Activated naive CD4-positive, alpha-beta T cell treated with anti-CD3 and anti-CD28 coated beads, Interleukin-2, amount 50 U/mL, for 72 hours (primary cell): ENCODE results near the gene GTF2IRD2. TPM values are rescaled to one million over a fixed set of nuclear protein-coding genes. Genes with fewer than 3 reads are reported as not detected.
"Not testable (repeated sequence)": the region's sequence is repeated elsewhere in the genome, so short reads cannot be mapped to it uniquely, and the experiment has no call there.

ENCODE experiments used
- ATAC-seq, 2 donors: fragments of 150-1000 bp; cut with Tn5 transposase; 2 replicates each; pipeline ENCODE4 v1.10.0; 2021; ENCODE audit warnings: mild to moderate bottlenecking in 2 of 2, moderate library complexity in 2 of 2
- DNase-seq, 2 donors: peaks; one replicate each; pipeline ENCODE4 v3.0.0; 2021 to 2022; ENCODE audit warnings: low spot score in 2 of 2
- H3K27ac Mint-ChIP-seq, 2 donors: one replicate each; pipeline ENCODE4 v1.8.0; 2022; ENCODE audit warnings: mild to moderate bottlenecking in 2 of 2, mixed read lengths in 2 of 2
- H3K36me3 Mint-ChIP-seq, 2 donors: one replicate each; pipeline ENCODE4 v1.8.0; 2022; ENCODE audit warnings: mixed read lengths in 2 of 2
- H3K9me3 Mint-ChIP-seq, 2 donors: one replicate each; pipeline ENCODE4 v1.8.0; 2022; ENCODE audit warnings: mixed read lengths in 2 of 2
- total RNA-seq, 2 donors: library from RNA; stranded (reverse); gene quantifications; one replicate each; pipeline ENCODE4 v1.2.3, GENCODE V29; 2022

GTF2IRD2 gene
- total RNA-seq = 1 to 10 TPM; 1.1 to 6.2 TPM

DNA sequence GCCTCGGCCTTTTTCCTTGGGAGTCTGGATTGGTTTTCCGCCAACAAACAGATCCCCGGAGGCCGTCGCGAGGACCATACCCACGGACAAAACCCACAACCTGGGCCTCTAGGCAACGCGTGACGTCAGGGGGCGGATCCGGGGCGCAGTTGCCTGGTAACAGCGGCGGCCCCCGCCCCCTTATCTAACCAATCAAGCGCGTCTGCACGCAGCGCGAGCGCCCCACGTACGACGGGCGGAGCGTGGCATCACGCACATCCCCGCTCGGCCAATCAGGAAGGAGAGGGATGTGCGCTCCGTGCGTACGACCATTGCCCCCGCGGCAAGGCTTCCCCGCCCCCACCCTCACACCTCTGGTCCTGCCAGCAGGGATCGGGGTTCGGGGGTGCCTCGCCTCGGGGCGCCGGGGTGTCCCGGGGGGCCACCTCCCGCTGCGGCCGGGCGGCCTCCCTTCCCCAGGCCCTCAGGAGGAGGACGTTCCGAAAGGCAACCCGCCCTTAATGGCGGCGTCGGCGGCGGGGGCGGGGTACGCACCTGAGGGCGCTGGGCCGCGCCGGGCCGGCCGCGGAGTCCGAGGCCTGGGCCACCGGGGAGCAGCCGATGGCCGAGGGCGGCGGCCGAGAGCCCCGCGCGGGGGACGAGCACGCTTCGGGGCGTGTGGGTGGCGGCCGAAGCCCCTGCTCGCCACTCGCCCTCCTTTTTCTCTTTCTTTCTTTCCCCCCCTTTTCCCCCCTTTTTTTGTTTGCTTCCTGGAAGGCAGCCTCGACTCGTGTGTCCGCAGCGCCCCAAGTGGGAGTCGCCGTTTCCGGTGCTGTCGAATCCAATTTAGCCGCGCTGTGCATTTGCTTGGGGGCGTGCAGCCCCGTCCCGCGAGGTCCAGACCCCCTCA is at the start of gene GTF2IRD2:
Gene GTF2IRD2, minus strand, starts transcription at position 773 of the 889 bp plus-strand sequence. CDS start 15,227 bp downstream, outside the sequence.
- not testable (repeated sequence) for H3K9me3 Mint-ChIP-seq, H3K36me3 Mint-ChIP-seq, H3K27ac Mint-ChIP-seq, DNase-seq
- peak; percentile 96 to 97 for ATAC-seq

DNA sequence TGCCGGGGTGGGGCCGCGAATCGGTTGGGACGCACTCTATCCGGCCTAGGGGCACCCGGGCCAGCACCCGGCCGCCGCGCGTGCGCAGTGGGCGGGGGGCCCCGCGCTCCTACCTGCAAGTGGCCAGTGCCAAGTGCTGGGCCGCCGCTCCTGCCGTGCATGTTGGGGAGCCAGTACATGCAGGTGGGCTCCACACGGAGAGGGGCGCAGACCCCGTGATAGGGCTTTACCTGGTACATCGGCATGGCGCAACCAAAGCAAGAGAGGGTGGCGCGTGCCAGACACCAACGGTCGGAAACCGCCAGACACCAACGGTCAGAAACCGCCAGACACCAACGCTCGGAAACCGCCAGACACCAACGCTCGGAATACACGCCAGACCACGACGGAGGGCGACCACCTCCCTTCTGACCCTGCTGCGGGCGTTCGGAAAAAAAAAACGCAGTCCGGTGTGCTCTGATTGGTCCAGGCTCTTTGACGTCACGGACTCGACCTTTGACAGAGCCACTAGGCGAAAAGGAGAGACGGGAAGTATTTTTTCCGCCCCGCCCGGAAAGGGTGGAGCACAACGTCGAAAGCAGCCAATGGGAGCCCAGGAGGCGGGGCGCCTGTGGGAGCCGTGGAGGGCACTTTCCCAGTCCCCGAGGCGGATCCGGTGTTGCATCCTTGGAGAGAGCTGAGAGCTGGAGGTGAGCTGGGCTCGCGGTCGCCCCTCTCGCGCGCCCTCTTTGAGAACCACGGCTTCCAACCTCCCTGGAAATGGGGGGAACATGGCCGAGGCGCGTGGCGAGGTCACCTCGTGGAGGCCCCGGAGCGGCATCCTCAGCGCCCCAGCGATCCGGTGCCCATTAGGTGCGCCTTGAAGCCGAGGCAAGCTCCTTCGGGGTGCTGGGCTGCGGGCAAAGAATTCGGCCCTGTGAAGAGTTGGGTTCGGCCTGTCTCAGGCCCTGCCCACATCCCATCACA is 39.0 kb upstream of the GTF2IRD2 start:
- H3K36me3 Mint-ChIP-seq, H3K9me3 Mint-ChIP-seq: not testable (repeated sequence)
- DNase-seq = peak; percentile 81 to 94
- H3K27ac Mint-ChIP-seq = peak overlapping the region; percentile 60 to 79
- peak; percentile 83 to 84 for ATAC-seq

DNA sequence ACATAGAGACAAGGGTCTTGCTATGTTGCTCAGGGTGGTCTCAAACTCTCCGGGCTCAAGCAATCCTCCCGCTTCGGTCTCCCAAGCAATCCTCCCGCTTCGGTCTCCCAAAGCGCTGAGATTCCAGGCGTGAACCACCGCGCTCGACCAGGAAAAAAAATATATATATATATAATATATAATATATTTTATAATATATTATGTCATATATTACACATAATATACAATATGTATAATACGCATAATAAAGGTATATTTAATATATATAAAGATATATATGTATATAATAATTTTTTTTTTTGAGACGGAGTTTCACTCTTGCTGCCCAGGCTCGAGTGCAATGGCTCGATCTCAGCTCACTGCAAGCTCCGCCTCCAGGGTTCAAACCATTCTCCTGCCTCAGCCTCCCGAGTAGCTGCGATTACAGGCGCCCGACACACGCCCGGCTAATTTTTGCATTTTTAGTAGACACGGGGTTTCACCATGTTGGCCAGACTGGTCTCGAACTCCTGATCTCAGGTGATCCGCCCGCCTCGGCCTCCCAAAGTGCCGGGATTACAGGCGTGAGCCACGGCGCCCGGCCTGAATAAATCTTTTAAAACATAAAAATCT is 38.2 kb upstream of the GTF2IRD2 start:
- not testable (repeated sequence) for H3K36me3 Mint-ChIP-seq, H3K27ac Mint-ChIP-seq, H3K9me3 Mint-ChIP-seq, DNase-seq
- peak; percentile 29 to 51 for ATAC-seq

DNA sequence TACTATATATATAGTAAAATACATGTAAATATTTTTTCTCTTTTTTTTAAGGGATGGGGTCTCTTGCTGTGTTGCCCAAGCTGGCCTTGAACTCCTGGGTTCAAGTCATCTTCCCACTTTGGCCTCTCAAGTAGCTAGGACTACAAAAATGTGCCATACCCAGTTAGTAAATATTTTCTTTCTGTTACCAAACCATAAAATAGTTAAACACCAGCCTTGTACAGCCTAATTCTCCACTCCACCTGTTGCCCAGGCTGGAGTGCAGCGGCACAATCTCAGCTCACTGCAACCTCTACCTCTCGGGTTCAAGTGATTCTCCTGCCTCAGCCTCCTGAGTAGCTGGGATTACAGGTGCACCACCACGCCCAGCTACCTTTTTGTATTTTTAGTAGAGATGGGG is 33.9 kb upstream of the GTF2IRD2 start:
- H3K27ac Mint-ChIP-seq, DNase-seq, ATAC-seq, H3K9me3 Mint-ChIP-seq, H3K36me3 Mint-ChIP-seq: not testable (repeated sequence)

DNA sequence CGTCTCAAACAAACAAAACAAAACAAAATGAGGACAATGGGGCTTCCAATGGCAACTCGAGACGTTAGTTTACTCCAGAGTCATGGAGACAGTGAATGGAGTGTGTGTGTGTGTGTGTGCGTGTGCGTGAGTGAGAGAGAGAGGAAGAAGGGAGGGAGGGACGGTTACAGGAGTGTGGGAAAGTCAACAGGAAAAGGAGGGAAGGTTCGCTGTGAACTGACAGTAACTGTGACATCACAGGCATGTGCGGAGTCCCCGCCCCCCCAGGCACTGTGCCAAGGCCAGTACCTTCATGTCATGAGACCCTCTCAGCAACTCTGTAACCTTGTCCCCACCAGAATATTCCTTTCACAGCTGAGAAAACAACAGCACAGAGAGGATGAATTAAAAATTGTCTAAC is 30.7 kb upstream of the GTF2IRD2 start:
- H3K36me3 Mint-ChIP-seq, ATAC-seq, H3K27ac Mint-ChIP-seq, H3K9me3 Mint-ChIP-seq, DNase-seq: not testable (repeated sequence)

DNA sequence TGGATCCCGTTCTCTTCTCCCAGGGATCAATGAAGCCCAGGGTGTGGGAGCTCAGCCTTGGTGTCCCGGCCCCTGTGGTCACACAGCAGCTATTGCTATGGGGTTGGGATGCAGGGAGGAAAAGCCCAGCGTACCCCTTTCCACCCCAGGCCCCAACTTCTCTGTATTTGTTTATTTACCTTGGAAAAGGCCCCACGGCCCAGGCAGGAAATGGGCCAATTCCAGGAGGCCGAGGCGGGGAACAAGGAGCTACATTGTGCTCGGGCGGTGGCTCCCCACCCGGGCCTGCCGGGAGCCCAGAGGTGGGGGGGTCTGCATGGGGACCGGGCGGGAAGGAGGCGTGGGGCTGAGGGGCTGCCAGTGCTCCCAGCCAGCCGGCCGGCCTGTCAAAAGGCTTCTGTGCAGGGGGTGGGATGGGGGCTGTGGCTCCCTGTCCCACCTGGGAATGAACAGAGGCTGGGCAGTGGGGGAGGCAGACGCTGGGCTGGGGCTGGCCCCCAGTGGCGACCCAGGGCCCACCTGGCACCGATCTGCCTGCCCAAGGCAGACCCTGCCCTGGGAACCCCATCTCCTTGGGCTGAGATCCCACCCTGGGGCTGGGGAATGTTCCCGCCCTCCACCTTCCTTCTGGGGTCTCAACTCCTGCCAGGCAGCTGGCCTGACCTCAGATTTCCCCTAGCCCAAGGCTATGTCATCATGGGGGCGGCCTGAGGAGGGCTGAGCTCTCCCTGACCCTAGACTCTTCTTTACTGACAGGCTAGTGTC is 23.5 kb upstream of the GTF2IRD2 start:
- peak; percentile 18 to 28 for ATAC-seq
- H3K9me3 Mint-ChIP-seq, DNase-seq, H3K36me3 Mint-ChIP-seq, H3K27ac Mint-ChIP-seq: not testable (repeated sequence)

DNA sequence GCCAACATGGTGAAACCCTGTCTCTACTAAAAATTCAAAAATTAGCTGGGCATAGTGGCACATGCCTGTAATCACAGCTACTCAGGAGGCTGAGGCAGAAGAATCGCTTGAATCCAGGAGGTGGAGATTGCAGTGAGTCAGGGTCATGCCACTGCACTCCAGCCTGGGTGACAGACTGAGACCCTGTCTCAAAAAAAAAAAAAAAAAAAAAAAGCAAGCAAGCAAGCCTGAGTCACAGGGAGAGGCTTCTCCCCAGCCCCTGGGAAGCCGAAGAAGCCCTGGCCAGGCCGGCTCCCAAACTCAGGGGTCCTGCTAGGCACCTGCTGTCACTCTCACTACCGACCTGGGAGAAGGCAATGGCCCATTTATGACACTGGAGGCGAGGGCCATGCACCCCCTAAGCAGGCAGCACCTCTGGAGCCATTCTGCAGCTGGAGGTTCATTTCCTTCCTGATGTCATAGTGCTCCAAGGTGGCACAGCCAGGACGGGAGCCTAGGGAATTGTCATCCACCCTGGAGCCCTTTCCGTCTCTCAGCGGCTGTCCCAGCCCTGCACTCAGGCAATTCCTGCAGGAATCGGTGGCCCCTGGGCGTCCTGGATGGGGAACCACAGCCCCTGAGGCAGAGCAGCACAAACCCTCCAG is 22.8 kb upstream of the GTF2IRD2 start:
- peak in 1 of 2 donors; percentile 31 for ATAC-seq
- not testable (repeated sequence) for DNase-seq

DNA sequence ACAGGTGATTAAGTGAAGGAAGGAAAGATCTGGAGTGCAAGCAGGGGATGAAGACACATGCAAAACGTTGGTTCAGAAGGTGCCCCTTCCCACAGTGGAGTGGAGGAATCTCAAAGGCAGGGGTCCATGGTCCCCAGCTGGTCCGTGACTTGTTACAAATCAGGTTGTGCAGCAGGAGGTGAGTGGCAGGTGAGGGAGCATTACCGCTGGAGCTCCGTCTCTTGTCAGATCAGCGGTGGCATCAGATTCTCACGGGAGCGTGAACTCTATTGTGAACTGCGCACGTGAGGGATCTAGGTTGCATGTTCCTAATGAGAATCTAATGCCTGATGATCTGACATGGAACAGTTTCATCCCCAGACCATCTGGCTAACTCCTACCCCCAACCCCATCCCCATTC is 21.1 kb upstream of the GTF2IRD2 start:
- ATAC-seq, H3K9me3 Mint-ChIP-seq, DNase-seq: not testable (repeated sequence)

More for the DNA sequence above, 22.8 kb upstream of the GTF2IRD2 start:
- not testable (repeated sequence) for H3K27ac Mint-ChIP-seq, H3K36me3 Mint-ChIP-seq, H3K9me3 Mint-ChIP-seq

DNA sequence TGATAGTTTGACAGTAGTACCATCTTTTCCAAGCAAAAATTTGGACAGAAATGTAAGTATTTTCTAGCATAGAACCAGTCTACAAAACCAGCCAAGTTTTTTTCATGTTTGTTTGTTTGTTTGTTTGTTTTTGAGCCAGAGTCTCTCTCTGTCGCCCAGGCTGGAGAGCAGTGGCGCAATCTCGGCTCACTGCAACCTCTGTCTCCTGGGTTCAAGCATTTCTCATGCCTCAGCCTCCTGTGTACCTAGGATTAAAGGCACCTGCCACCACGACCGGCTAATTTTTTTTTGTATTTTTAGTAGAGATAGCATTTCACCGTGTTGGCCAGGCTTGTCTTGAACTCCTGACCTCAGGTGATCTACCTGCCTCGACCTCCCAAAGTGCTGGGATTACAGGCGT is 14.4 kb upstream of the GTF2IRD2 start:
- H3K36me3 Mint-ChIP-seq, DNase-seq, H3K27ac Mint-ChIP-seq, H3K9me3 Mint-ChIP-seq: not testable (repeated sequence)
- peak in 1 of 2 donors; percentile 26 for ATAC-seq

More for the DNA sequence above, 21.1 kb upstream of the GTF2IRD2 start:
- H3K27ac Mint-ChIP-seq, H3K36me3 Mint-ChIP-seq: not testable (repeated sequence)

DNA sequence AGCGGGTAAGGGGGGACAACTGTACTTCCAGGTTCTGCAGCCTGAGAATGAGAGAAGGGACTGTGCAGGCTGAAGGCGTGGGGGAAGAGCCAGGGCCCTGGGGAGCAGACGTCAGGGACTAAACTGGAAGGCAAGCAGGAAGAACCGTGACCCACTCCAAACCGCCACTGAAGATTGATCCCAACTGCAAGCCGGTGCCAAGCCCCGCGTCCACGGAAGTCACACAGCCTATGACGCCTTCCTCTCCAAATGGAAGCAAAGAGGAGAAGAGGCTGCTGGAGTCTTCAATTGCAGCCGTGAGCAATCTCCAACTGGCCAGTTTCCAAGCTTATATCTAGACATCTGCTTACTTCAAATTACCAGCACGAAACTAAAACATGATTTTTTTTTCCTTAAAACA is 1.6 kb downstream of the GTF2IRD2 start:
- not testable (repeated sequence) for H3K9me3 Mint-ChIP-seq, H3K36me3 Mint-ChIP-seq, DNase-seq, H3K27ac Mint-ChIP-seq, ATAC-seq

DNA sequence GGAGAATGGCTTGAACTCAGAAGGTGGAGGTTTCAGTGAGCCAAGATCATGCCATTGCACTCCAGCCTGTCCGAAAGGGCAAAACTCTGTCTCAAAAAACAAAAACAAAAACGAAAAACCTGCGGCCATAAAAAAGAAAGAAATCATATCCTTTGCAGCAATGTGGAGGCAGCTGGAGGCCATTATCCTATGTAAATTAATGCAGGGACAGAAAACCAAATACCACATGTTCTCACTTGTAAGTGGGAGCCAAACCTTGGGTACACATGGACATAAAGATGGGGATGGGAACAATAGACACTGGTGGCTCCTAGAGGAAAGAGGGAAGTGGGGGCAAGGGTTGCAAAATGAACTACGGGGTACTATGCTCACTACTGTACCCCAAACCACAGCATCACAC is 21.0 kb downstream of the GTF2IRD2 start:
- not testable (repeated sequence) for H3K9me3 Mint-ChIP-seq, H3K27ac Mint-ChIP-seq, DNase-seq, H3K36me3 Mint-ChIP-seq, ATAC-seq

DNA sequence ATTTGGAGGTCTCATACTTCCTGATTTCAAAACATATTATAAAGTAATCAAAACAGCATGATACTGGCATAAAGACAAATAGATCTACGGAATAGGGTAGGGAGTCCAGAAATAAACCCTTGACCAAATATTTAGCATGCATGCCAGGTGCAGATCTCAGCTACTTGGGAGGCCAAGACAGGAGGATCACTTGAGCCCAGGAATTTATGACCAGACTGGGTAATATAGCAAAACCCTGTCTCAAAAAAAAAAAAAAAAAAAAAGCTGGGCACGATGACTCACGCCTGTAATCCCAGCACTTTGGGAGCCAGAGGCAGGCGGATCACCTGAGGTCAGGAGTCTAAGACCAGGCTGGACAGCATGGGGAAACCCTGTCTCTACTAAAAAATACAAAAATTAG is 21.4 kb downstream of the GTF2IRD2 start:
- not testable (repeated sequence) for DNase-seq, H3K27ac Mint-ChIP-seq, ATAC-seq, H3K36me3 Mint-ChIP-seq, H3K9me3 Mint-ChIP-seq

DNA sequence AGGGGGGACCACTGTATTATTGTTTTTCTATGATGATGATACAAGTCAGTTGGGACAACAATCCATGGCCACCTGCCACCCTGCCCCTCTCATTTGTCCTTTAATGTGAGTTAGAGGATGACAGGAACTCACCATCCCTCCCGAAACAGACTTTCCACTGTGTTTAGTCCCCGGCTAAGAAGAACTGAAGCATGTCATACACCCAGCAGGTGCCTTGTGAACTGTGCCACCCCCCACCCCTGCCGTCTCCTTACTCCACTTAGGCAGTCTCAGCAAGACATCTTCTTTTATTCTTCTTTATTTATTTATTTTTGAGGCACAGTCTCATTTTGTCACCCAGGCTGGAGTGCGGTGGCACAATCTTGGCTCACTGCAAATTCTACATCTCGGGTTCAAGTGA is 30.1 kb downstream of the GTF2IRD2 start:
- not testable (repeated sequence) for H3K9me3 Mint-ChIP-seq, H3K27ac Mint-ChIP-seq, DNase-seq, H3K36me3 Mint-ChIP-seq, ATAC-seq

DNA sequence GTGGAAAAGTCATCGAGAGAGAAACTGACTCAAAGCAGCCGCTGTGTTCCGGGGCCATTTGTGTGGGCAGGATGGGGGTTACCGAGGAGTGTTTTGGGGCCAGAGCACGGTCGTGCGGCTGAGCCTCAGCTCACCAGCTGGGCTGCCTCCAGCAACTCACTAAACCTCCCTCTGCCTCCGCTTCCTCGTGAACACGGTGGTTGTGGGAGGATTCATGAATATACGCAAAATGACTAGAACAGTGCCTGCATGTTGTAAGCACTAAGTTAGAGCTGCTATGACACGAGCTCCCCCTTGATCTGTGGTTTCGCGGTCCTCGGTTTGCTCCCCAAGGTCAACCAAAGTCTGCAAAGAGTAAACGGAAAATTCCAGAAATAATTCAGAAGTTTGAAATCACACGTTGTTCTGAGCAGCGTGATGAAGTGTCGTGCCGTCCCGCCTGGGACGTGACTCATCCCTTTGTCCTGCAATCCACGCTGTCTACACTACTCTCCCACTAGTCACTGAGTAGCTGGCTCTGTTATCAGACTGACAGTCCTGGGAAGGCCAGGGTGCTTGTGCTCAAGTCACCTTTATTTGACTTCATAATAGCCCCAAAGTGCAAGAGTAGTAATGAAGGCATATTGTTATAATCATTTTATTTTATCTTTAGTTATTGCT is 31.1 kb downstream of the GTF2IRD2 start:
- ATAC-seq = peak; percentile 79 to 86
- not testable (repeated sequence) for H3K27ac Mint-ChIP-seq, H3K9me3 Mint-ChIP-seq, H3K36me3 Mint-ChIP-seq, DNase-seq

DNA sequence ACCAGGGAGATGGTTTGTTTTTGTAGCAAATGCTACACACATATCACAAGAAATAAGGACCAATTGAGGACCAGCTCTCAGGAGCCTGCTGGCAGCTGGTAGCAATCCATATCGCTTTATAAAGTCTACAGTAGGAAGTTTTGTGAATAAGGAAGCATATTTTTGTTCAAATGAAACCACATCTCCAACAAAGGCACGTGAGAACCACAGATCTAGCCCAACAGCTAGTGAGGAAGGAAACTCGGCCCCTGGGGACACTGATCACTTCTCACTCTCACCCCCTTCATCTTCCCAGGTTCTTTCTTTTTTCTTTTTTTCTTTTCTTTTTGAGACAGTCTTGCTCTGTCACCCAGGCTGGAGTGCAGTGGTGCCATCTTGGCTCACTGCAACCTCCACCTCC is 35.5 kb downstream of the GTF2IRD2 start:
- H3K9me3 Mint-ChIP-seq, ATAC-seq, DNase-seq: not testable (repeated sequence)

More for the DNA sequence above, 35.5 kb downstream of the GTF2IRD2 start:
- H3K36me3 Mint-ChIP-seq, H3K27ac Mint-ChIP-seq: not testable (repeated sequence)
